ENCODE measurements around the gene MUC13.
A peak's percentile ranks its signal among the peaks of the same experiment; 100 is the strongest.

The MUC13 gene

DNA sequence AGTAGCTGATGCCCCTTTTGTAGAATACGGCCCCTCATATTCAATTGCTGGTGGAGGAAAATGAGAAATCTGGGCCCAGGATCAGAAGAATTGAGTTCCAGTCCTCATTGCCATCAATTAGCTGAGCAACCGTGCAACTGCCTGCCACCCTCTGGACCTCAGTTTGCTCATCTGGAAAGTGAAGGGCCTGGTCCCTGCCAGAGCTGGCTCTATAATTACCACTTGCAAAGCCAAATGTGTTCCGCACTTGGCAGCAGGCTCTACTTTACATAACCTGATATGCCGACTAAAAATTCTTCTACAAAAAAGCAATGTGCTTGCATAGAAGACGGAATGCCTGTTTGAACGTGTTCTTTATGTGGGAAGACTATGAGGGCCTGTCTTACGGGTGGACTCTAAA, 38.8 kb downstream of the MUC13 start:
- DNase-seq, result no peak

DNA sequence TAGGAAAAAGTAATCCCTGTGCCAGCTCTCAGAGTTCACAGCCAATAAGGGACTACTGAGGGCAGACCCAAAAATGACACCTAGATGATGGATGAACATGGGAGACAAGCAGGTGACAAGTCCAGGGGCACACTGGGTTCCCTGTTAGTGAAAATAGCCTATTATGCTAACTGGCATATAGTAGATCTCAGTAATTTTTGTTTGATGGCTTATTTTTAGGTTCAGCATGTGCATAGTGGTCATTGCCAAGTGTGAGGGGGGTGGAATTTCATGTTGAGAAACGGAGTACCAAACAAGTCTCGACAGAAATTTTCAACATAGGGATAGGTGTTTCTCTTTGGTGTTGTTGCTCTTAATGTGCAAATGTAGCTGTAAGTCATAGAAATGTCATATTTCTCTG, 41.0 kb downstream of the MUC13 start:
- no peak for DNase-seq

DNA sequence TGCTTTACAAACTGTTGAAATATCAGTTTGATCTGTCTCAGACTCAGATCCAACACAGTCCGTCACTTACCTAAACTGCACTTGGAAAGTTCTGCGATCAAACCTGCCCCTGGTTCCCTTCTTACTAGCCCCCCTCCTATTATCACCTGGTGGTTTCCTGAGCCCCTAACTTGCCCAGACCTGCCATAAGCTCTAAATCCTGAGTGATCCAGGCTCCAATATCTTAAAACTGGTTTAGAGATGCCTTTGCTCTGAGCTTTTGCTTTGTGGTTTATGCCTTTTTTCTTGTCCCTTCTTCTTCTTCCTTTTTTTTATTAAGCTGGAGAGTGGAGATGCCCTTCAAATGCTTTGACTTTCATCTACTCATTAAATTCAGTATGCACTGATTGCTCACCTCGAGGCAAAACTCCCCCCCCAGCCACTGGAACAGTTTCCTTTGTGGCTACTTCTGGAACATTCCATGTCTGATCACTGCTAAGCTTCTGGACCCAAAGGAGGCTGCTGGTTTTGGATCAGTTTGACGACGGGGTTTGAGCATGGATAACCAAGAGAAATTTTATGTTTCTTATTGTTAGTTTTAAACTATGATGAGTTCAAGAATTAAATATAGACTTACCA, 43.9 kb downstream of the MUC13 start:
- DNase-seq, result no peak

DNA sequence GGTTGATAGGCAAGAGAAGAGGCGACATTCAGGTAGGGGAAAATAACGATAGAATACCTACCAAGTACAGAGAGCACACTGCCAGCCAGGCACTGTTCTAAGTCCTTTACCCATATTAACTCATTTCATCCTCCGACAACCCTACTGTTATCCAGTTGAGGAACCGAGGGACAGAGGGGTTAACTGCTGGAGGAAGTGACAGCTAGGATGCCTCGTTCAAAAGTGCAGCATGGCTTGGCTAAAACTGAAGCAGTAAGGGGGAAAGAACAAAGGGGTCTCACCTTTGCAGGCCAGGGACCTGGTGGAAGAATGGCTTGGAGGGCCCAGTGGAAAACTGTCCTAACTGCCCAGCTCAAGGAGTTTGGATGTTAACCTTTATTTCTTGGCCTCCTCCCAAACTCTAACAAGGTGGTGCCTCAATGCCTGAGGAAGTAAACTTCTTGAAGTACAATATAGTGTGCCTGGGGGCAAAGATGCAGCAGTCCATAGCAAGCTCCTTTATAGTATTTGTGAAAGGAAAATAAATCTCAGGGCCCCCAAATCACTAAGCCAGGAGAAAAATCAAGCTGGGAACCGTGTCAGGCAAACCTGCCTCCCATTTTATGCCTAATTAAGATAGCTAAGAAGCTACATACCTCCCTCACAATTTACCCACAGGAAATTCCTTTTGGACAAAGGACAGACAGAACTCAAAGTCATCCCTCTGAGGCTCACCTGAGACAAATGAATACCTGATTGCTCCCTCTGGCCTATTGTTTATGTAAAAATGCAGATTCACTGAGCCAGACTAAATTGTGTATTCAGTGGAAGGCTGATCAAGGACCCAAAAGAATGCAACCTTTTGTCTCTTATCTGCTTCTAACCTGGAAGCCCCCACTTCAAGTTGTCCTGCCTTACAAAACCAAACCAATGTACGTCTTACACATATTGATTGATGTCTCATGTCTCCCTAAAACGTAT, 45.8 kb downstream of the MUC13 start:
- no peak for DNase-seq

DNA sequence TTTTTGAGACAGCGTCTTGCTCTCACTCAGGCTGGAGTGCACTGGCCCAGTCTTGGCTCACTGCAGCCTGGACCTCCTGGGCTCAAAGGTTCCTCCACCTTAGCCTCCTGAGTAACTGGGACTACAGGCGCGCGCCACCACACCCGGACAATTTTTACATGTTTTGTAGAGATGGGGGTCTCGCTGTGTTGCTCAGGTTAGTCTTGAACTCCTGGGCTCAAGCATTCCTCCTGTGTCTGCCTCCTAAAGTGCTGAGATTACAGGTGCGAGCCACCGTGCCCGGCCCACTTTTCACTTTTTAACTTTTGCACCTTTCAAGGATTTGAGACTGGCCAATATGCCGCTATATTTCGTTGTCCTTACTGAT, 46.6 kb downstream of the MUC13 start:
- no peak for DNase-seq

DNA sequence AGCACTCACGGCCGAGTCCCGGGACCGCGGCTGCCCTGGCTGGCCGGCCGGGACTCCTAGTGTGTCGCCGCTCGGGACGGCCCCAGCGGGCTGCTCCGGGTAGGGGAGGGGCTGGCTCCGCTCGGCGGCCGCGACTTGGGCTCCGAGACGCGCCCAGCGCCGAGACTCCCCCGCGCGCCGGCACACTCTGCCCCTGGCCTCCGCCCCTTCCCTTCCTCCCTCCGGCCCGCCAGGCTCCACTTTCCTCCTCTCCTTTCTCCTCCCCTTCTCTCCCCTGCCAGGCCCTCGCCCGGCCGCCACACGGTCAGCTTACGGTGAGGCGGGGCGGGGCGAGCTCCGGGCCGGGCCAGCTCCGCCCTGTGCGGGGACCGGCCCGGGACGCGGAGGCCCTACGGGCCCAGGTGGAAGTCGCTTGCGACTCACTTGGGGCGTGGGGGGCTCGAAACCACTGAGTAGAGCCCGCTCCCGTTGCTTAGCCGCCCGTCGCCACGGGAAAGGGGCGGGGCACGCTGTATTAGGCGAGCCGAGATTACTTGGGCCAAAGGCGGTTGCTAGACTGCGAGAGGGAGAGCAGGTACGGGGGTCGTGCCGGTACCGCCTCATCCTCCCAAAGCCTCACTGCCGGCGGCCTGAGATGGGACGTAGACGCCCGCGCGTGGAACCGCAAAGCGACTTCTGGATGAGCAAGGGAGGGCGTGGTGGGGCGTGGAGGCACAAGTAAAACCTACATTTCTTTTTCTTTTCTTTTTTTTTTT, 47.2 kb downstream of the MUC13 start, which contains the start of gene ITGB5:
Gene ITGB5 (minus strand): TSS at position 189 of the 755 bp plus-strand sequence. CDS start 365 bp downstream, outside the sequence.
- peak; percentile 4 for DNase-seq

DNA sequence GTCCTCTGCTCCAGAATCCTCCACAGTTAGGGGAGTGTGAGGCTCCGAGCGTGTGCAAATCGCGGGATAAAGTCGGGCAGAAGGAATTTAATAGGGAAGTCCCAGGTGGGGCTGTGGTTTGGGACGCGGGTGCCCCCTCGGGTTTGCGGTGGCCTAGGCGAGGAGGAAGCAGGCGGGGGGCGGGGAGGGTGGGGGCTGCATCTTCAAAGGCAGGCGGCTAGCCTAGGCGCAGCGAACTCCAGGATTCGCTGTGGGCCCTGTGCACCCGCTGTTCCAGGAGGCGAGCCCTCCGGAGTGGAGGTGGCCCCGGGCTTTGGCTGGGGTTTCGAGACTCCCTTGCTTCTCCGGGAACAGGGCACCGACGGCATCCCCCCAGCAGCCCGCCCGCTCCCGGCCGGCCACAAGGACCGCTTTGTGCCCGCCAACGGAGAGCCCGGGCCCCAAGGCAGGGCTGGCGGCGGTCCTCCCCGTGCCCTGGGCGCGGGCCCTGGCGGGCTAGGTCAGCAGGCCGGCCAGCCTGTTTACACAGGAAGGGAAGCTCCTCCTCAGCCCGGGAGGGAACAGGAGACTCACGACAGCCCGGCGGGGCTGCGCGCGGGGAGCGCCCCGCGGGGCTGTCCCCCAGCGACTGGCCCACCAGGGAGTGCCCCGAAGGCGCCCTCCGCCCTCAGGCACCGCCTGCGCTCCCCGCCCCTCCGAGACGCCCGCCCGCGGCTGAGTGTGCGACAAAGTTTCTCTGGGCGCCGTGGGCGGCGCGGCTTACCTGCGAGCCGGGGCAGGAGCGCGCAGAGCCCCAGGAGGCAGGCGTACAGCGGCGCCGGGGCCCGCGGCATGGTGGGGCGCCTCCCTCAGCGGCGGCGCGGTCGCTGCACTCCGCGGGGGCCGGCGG, 48.1 kb downstream of the MUC13 start:
- DNase-seq, result no peak

DNA sequence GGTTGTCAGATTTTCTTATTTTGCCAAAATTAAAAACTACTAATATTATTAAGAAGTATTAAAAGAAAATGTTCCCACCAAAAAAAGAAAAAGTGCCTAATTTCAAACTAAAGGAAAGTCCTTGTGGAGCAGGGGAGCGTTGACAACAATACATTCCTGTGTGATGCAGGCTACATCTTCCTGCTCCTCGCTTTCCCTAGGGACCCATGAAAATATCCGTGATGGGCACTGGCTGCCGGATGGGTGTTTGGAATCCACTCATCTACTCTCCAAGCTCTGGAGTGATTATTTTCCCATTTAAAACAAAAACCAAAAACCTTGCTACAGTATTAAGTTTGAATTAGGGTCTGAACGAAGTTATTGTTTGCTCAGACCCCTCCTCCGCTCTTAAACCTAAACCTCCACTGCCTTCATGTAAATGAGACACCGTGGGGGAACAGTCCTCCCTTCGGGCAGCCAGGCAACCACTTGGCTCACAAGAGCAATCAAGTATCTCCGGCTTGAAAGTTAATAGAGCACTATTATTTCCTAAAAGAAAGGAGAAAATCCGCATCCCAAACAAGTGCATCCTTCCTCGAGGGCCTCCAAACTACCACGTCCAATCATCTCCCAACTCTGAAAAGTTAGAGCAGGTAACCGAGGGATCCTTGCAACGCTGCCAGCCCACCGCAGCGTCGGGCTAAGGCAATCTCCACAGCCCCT, 48.9 kb downstream of the MUC13 start:
- DNase-seq, result no peak

DNA sequence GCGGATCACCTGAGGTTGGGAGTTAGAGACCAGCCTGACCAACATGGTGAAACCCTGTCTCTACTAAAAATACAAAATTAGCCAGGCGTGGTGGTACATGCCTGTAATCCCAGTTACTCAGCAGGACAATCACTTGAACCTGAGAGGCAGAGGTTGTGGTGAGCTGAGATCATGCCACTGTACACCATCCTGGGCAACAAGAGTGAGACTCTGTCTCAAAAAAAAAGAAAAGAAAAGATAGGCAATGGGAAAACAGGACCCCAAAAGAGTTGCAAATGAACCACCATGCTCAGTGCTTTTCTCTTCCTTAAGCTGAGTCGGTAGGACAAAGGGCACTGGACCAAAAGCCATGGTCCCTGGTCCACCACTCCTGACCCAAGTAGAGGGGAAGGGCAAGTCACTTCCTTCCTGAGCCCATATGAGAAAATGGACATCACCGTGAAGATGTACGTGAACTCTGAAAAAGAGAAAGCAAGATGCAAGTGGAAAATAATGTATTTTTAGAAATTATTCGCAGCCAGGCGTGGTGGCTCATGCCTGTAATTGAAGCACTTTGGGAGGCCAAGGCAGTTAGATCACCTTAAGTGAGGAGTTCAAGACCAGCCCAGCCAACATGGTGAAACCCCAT, 50.0 kb downstream of the MUC13 start:
- no peak for DNase-seq

DNA sequence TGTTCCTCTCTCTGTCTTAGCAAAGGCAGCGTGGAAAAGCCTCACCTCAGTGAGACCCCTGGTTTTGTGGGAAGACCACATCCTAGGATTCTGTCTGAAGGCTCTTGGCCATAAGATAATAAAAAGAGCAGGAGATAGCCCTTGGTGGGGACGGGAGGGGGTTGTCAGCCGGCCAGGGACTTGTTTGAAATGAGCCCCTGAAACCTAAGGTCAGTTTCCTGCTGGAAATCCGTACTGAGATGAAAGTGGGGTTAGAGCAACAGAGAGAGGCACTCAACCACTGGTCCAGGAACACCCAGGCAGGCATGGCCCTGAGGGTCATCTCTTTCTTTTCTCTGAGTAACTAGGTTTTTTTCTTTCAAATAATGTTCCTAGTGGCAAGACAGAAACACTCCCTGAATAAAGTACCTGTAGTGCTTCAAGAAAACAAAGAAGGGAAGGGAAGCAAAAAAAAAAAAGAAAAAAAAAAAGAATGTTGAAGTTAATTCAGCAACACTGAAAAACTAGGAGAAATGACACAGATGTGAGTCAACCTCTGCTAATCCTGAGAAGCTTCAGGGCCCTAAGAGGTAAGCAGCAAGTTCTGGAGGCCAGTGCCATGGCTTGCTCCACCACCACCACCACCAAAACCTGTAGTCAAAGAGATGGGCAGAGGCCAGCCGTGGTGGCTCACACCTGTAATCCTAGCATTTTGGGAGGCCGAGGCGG, 50.6 kb downstream of the MUC13 start:
- DNase-seq, result no peak

DNA sequence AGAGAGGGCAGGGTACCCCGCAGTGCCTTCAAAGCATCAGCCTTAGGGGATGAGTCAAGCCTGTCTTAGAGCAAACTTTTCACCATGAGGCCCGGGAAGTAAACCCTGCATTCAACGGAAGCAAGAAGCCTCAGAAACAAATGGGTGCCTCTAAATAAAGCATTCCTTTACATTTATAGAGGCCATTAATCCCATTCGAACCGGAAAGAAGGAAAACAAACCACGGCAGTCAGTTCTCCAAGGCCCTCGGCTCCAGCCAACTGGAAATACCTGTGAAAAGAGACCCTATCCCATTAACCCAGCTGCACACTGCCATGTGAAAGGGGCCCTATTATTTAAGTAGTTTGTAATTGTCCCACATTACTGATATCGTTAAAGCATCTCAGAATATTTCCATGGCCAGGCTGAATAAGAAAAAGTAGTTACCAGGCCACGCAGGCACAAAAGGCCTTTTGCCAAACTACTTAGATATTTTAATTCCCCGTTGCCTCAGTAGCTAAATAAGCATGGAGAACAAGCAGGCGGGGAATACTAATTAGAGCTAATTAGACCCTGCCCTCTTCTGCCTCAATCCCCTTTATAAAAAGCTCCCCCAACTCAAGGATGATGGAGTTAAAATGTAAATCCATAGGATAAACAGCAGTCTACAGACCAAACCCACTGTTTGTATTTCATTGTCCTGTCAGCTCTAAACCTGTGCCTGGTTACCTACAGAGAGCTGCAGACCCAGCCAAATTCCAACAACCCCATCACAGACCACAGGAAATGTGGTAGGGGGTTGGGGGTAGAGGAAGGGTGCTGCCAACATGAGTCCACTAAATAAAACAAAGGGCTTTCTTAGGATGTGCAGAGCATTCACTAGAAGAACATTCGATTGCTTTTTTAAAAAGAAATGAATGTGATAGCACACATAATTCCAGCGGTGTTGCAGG, 51.5 kb downstream of the MUC13 start:
- no peak for DNase-seq

DNA sequence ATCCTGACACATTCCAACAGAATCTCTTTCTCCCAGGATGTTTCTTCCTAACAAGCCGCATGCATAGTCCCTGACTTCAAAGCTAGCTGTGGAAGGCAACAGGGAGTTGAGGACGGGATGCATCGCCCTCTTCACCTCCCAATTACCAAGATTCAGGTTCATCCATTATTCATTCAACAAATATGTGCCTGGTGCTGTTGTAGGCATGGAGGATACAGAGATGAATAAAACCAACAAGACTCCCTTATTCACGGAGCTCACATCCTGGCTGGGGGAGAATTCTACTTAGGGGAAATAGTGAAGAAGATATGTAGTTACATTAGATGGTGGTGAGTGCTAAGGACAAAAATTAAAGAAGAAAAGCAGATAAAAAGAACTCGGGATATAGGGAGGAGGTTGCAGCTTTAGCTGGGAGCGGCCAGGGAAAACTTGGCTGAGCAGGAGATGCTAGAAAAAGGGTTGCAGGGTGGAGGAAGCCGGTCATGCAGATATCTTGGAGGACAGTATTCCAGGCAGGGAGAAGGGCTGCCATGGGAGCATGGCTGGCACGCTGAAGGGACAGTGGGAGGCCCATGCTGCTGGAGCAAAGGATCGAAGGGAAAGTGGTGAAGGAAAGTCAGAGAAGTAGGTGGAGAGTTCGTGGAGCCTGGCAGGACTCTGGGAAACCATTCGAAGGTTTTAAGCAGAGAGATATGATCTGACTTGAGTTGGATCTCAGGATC, 52.4 kb downstream of the MUC13 start:
- no peak for DNase-seq

DNA sequence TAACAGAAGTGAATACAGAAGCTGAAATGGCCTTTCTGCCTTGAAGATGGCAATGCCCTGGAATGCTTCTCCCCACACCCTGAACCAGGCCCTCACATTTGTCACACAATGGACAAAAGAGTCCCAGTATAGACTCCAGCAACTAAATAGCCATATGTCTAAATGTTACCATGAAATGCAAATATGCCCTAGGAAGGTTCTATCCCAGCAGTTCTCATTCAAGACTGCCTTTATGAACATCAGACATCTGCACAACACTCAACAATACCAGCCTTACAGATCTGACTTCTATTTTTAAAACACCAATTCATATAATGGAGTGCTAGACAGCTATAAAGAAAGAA, 55.2 kb downstream of the MUC13 start:
- DNase-seq, result no peak

DNA sequence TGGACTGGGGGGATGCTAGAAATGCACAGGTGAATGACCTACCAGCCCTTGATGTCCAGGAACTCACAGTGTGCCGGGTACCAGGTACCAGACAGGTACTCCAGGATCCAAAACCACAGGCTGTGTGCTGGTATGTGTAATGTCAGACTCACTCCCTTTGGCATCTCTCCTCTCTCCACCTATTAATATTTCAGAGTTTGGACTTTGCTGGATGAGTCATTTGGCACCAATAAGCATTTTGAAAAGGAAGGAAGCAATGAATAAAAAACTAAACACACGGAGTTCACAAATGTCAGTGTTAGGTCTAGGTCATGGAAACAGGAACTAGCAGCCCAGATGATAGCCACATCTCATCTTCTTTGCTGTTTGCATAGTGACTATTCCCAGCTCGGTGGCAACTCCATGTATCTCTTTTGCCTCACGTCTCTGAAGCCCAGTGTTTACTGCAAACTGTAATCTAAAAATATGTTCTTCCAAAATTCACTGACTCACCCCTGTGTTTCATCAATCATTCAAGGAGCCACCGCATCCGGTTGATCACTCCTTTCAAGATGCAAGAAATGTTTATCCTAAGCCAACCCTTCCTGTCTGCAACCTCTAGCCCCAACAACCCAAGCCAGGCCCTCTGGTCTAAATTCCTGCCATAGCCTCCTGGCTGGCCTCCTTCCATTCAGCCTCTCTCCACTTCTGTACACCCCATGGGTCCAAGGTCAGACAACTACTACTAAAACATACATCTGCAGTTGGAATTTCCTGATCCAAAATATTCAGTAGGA, 55.8 kb downstream of the MUC13 start:
- DNase-seq, result no peak

DNA sequence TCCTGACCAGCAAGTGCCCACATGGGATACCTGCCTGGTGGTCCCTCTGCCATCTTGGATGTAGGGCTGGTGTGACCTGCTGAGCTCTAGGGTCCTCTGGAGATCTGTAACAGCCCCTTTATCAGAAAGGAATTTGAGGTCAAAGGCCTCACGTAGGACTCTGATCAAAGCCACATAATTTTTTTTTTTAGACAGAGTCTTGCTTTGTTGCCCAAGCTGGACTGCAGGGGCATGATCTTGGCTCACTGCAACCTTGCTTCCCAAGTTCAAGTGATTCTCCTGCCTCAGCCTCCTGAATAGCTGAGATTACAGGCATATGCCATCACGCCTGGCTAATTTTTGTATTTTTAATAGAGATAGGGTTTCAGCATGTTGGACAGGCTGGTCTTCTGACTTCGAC, 56.9 kb downstream of the MUC13 start:
- no peak for DNase-seq

DNA sequence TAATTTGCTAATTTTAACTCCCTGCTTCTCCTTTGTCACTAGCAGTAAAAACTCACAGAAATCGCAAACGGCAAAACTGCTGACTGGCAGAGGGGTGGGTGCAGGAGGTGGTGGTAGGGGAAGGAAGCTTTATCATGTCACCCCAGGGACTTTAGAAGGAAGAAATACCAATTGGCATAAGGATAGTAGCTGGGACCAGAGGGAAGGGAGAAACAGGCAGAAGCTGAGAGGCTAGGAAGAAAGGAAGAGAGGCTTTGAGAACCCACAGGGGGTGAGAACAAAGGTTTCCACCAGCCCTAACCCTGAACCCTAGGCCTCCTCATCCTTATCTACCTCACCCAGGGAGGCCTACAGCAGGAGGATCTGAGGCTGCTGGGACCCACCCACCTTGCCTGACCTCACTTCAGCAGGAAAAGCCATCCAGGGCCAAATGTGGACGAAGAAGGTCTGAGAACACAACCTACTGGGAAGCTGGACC, 58.1 kb downstream of the MUC13 start:
- no peak for DNase-seq

DNA sequence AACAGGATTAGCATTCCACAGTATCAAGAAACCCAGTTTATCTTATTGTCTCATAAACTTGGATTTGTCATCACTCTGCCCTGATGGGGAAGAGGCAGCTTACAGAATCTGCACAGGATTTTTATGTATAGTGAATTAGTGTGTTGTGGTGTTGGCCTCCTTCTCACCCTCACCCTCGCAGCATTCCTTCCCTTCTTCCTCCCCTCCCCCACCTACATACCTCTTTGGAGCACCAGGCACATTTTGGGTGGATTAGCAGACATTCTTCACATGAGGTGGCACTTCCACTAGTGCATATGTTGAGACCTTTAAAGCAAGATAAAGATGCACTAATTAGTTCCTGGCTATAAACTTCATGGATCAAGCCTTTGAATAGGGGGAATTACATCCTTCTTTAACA, 61.3 kb downstream of the MUC13 start:
- DNase-seq, result no peak

DNA sequence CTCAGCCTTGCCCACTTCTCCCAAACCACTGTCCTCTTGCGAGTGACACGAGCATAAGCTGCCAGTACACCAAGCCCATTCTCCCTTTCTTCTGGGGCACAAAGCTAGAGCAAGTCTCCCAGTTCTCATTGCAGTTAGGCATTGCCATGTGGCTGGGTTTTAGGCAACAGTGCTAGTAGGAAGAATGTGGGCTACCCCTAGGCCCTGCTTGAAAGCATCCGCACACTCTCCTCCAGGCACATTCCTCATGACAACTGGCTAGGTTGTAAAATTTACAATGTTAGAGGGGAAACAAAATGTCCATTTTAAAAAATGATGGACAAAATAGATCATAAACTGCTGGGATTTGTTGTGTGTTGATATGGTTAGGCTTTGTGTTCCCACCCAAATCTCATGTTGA, 67.0 kb downstream of the MUC13 start:
- no peak for DNase-seq
